Rectal smooth muscle tissue (tissue), 1 donor: ENCODE measurements around the gene PLEKHH3.
"Not testable (repeated sequence)": the region's sequence is repeated elsewhere in the genome, so short reads cannot be mapped to it uniquely, and the experiment has no call there.

Source experiments
- H3K27ac ChIP-seq: one replicate; pipeline ENCODE4 v1.7.0; 2013; ENCODE audit warnings: low read depth, low read length, inconsistent platforms
- H3K27me3 ChIP-seq: one replicate; pipeline ENCODE4 v1.7.0; 2013; ENCODE audit warnings: low read length; ENCODE audit not compliant: control insufficient read depth, insufficient read depth
- H3K36me3 ChIP-seq: one replicate; pipeline ENCODE4 v1.7.0; 2013; ENCODE audit warnings: low read length; ENCODE audit not compliant: control insufficient read depth, insufficient read depth
- H3K4me1 ChIP-seq: one replicate; pipeline ENCODE4 v1.7.0; 2013; ENCODE audit warnings: low read length; ENCODE audit not compliant: control insufficient read depth, insufficient read depth
- H3K4me3 ChIP-seq: one replicate; pipeline ENCODE4 v1.7.0; 2013; ENCODE audit warnings: low read length
- H3K9ac ChIP-seq: one replicate; pipeline ENCODE4 v1.7.0; 2013; ENCODE audit warnings: low read length

Gene PLEKHH3

DNA sequence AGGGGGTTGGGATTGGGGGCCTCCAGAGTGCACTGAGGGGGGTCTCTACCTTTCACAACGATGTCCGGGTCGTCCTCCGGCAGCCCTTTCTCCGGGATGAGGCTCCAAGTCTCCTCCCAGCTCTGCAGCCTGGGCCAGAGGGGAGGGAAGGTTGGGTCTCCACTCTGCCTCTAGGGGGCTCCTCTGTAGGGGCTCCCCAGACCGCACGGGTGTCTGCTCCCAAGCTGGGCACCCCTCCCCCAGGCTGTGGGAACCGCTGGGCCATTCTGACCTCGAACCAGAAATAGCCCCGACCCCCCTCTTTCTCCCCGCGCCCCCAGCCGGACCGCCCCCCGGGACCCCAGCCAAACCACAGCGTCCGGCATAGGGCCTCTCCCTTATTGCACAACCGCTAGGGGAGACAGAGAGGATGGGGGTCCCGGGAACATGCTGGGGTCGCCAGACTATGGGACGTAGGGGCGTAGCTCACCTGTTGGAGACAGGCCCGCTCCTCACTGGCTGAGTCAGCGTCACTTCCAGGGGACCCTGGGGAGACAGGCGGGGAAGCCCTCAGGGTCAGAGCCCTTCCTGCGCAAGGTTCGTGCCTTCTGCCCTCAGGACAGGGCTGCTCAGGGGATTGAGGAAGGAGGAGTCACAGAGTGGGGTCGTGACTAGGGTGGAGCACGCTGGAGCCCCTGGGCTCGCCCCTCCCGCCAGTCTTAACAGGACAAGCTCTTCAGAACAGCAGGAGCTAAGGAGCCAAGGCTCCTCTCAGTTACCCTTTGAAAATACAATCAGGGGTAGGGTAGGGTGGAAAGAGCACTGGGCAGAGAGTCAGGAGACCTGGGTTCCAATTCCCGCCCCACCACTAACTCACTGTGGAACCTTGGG, 2.7 kb downstream of the PLEKHH3 start:
- peaks cover 15% of the 10 kb centered on the region for H3K4me1 ChIP-seq
- H3K9ac ChIP-seq = no peak overlapping the region
- peaks cover 19% of the 10 kb centered on the region for H3K36me3 ChIP-seq
- H3K27ac ChIP-seq = peak overlapping the region; percentile 38
- H3K4me3 ChIP-seq = peak overlapping the region; percentile 50
- H3K27me3 ChIP-seq = no peaks in the 10 kb centered on the region

DNA sequence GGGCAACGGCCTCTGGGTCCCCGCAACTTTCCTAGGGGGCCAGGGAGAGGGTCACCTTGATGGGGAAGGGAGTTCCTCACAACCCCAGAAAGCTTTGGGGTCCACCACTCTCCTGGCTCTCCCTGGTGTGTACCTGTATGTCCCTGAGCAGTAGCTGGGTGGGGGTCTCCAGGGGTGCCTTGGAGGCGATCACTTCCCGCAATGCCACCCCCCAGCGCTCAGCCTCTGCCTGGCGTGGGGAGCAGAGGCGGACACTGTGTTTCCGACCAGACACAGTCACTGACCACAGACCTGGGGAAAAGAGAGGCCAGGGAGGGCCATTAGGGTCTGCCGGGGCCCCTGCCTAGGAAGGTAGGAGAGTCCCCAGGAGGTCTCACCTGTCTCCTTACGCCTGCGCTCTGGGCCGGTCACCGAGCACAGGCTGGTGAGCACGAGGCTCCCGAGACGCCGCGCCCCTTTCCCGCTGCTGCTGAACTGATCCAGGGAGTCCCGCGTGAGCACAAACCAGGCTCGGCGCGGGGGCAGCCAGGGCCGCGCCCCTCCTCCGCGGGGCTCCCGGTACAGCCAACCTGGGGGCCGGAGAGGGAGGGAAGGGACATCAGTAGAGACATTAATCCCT, 3.4 kb downstream of the PLEKHH3 start:
- H3K36me3 ChIP-seq = peaks cover 22% of the 10 kb centered on the region
- peak overlapping the region; percentile 33 for H3K4me3 ChIP-seq
- H3K4me1 ChIP-seq = peaks cover 12% of the 10 kb centered on the region
- H3K27me3 ChIP-seq = no peaks in the 10 kb centered on the region
- H3K27ac ChIP-seq = no peak overlapping the region
- H3K9ac ChIP-seq = no peak overlapping the region

DNA sequence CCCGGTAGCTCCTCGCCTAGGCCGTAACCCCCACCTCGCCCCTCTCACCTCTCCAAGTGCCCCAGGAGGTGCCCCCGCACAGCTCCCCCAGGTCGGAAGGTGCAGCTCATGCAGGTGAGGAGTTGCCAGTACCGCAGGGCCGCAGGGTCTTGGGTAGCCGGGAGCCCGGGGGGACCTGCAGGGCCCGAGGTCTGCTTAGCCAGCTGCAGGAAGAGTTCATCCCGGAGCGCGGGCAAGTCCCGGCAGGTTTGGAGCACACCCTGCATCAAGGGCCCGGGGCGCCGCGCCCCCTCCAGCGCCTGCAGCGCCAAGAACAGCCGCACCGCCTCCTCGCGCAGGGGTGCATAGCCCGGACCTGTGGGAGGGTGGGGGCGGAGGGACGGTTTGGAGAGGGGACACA, 4.8 kb downstream of the PLEKHH3 start:
- H3K36me3 ChIP-seq = peaks cover 22% of the 10 kb centered on the region
- no peak overlapping the region for H3K27ac ChIP-seq

DNA sequence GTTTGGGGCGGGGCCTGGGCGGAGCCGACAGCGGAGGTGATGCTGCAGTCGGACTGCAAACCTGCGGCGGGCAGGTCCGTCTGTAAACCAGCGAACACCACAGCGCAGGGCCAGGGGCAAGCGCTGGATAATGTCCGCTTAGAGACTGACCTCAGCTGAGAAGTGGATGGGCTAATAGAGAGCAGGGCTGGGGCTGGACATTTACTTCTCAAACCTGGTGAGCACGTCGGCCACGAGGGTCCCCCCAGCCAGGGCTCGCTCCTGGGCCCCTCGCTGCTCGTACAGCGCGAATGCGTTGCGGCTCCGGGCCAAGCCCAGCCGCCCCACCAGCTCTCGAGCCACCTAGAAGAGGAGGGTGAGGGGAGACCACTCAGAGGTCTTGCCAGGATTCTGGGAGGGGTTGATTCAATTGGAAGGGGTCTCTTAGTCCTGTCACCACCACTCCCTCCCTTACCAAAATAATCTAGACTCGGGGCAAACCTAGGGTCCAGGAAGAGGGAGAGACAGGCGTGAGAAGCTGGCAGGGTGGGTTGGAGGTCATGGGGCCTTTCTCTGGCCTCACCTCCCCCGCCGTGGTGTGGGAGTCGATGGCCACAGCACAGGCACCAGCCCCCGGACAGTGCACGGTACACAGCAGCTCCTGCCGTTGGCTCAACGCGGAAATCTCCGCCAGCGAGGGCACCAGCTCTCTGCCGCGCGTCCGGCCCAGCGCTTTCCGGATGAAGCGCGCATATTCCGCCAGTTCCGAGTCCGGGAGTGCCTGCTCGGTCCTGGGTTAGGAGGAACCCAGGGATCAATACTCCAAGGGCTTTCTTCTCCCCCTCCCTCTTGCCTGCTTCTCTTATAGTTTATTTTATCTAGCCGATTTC, 5.8 kb downstream of the PLEKHH3 start:
- no peaks in the 10 kb centered on the region for H3K27me3 ChIP-seq
- no peak overlapping the region for H3K9ac ChIP-seq
- no peak overlapping the region for H3K4me3 ChIP-seq
- H3K36me3 ChIP-seq = peaks cover 25% of the 10 kb centered on the region
- no peak overlapping the region for H3K27ac ChIP-seq
- peaks cover 20% of the 10 kb centered on the region for H3K4me1 ChIP-seq

More for the DNA sequence above, 4.8 kb downstream of the PLEKHH3 start:
- Histone ChIP-seq H3K27me3 (no peaks in the 10 kb centered on the region), H3K4me1 (peaks cover 20% of the 10 kb centered on the region), H3K9ac (no peak overlapping the region), H3K4me3 (no peak overlapping the region)

DNA sequence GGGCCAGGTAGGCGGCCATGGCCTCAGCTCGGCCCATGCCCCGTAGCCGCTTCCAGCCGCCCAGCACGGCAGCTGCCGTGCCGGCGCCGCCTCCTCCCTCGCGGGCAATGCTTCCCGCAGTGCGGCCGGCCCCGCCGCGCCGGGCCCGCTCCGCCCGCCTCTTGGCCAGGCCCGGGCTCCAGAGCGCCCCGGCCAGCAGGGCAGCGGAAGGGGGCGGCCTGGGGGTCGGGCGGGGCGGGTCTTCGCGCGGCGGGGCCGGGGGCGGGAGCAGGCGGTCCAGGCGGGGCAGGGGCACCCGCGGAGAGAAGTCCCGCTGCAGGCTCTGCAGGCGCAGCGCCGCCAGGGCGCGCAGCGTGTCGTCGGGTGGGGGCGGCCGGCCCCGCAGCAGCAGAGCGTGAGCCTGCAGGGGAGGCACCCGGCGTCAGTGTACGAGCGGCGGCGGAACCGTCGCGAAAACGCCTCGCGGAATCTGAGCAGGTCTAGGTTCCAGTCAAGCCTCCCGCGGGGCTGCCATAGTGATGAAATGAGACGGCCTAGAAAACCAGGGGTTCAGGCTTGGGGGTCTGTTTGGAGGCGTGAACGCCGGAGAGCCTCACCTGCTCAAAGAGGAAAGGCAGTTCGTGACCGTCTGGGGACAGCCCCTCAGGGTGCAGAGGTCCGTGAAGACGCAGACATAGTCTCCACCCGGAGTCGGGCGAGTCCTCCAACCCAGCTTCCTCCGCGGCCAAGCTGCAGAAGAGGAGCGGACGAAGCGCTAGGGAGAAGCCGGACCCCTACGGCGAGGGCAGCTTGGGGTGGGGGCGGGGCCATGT, 6.6 kb downstream of the PLEKHH3 start:
- no peak overlapping the region for H3K27ac ChIP-seq
- H3K27me3 ChIP-seq = no peaks in the 10 kb centered on the region
- H3K4me1 ChIP-seq = peaks cover 20% of the 10 kb centered on the region
- H3K36me3 ChIP-seq = peaks cover 29% of the 10 kb centered on the region
- H3K4me3 ChIP-seq = no peak overlapping the region
- no peak overlapping the region for H3K9ac ChIP-seq

DNA sequence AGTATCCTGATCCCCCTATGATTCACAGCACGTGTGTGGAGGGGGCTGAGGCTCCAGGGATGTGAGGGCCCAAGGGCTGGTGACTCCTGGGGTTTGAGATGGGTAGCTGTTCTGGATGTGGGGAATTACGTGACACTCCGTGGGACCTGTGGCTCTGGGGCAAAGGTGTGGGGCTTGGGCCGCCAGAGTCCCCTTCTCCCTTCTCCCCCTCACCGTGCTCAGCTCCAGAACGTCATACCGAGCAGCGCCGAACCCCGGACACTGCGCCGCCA, 7.2 kb downstream of the PLEKHH3 start:
- H3K4me1 ChIP-seq = peaks cover 18% of the 10 kb centered on the region
- H3K4me3 ChIP-seq = no peak overlapping the region
- no peaks in the 10 kb centered on the region for H3K27me3 ChIP-seq
- H3K9ac ChIP-seq = no peak overlapping the region
- peak overlapping the region; percentile 18 for H3K27ac ChIP-seq
- H3K36me3 ChIP-seq = peaks cover 29% of the 10 kb centered on the region

DNA sequence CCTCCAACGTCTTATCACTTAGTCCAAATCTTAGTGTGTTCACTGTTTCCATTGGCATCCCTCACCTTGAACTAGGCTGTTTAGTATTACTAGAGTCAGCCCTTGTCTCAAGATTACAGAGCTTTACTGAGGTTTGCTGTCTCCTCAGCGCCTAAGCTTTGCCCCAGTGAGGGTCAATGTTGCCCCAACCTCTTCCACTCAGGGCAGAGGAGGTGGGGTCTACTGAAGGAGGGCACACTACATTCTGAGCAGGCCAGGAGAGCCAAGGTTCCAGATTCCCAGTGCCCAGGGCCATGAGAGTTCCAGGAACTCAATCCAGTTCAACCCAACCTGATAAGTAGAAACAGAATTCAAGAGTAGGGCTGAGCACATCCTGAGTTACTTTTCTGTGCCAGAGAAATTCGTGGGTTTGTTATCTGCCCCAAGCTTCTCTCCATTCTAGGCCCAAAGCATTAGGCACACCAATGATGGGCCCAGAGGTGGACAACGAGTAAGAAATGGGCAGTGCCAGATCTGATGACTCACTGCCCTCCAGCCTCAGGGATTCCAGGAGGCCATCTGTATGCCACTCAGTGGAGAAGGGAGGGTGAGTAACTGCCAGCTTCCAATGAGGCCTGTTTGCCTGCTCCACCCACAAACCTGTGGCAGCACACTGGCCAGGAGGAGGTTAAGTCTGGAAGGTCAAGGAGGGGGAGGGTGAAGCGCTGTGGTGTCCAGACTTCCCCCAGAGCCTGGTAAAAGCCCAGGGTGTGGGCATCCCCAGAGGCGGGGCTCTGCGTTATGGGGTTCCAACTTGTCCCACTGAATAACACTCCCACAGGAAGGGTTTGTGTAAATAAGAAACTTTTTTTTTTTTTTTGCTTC, 9.5 kb downstream of the PLEKHH3 start:
- peaks cover 23% of the 10 kb centered on the region for H3K36me3 ChIP-seq
- no peak overlapping the region for H3K9ac ChIP-seq
- H3K27ac ChIP-seq = peak overlapping the region; percentile 77
- peaks cover 11% of the 10 kb centered on the region for H3K4me1 ChIP-seq
- H3K4me3 ChIP-seq = no peak overlapping the region
- H3K27me3 ChIP-seq = no peaks in the 10 kb centered on the region

DNA sequence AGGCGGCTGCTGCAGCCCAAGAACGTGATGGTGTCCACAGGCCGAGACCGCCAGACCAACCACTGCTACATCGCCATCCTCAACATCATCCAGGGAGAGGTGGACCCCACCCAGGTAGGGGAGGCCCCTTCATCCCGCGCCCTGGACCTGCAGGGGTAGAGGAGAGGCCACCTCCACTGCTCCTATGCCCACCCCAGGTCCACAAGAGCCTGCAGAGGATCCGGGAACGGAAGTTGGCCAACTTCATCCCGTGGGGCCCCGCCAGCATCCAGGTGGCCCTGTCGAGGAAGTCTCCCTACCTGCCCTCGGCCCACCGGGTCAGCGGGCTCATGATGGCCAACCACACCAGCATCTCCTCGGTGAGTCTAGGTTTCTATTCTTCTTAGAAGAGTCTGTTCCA, 10.7 kb downstream of the PLEKHH3 start:
- not testable (repeated sequence) for H3K27me3 ChIP-seq, H3K4me3 ChIP-seq, H3K27ac ChIP-seq, H3K9ac ChIP-seq
- Histone ChIP-seq H3K4me1 (peaks cover 11% of the 10 kb centered on the region), H3K36me3 (peaks cover 18% of the 10 kb centered on the region)

DNA sequence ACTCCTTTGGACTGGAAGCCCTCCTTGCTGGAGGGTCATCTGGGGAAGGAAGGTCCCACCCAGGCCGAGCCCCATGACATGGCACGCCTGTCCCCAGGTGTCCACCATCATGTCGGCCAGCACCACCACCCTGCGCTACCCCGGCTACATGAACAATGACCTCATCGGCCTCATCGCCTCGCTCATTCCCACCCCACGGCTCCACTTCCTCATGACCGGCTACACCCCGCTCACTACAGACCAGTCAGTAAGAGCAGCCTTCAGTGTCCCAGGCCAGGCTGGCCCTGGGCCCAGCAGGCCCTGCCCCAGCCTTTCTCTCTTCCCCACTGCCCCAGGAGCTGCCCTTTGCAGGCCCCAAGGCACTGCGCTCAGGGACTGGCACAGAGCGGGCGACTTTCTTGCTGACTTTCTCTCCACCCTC, 11.2 kb downstream of the PLEKHH3 start:
- Histone ChIP-seq H3K36me3 (peaks cover 12% of the 10 kb centered on the region), H3K4me1 (peaks cover 11% of the 10 kb centered on the region), H3K27ac (no peak overlapping the region)

DNA sequence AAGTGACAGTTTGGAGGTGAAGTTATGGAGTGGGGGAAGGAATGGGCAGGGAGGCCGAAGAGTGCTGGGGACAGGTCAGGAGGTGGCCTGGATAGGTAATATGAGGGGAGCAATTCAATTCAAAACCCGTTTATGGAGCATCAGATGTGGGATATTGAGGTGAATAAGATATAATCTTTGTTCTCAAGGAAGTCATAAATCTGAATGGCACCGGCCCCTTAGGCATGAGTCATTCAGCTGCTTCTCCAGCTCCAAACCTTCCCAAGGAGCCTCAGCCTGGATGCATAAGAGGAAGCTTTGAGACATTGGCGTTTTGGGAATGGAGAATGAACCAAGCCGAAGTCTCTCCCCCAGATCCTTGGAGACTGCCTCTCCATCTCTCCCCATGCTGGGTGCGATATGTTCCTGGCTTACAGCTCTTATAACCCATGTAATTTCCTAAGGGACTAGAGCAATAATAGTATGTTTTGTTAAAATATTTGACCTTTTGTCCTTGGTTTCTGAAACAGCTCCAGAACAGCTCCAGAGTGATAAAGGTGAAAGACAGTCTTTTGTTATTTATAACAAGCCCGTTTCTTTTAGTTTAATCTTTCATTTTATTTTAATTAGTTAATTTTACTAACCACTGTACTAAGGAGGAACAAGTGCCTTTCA, 16.0 kb downstream of the PLEKHH3 start:
- Histone ChIP-seq H3K27me3 (no peaks in the 10 kb centered on the region), H3K4me1 (peaks cover 5% of the 10 kb centered on the region), H3K9ac (no peak overlapping the region), H3K27ac (no peak overlapping the region), H3K4me3 (no peak overlapping the region), H3K36me3 (peaks cover 4% of the 10 kb centered on the region)

More for the DNA sequence above, 11.2 kb downstream of the PLEKHH3 start:
- no peaks in the 10 kb centered on the region for H3K27me3 ChIP-seq
- no peak overlapping the region for H3K9ac ChIP-seq
- H3K4me3 ChIP-seq = no peak overlapping the region

DNA sequence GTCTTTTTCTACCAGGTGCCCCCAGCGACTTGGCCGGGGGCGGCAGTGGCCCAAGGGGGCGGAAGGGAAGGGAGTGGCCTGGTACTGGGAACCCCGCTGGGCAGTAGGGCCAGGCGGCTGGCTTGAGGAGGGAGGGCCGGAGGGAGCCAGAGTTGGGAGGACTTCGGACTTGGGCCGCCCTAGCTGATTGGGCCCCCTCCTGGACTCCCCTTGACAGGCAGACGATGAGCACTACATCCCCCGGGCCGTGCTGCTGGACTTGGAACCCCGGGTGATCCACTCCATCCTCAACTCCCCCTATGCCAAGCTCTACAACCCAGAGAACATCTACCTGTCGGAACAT, 16.9 kb downstream of the PLEKHH3 start:
- H3K9ac ChIP-seq, H3K27ac ChIP-seq, H3K27me3 ChIP-seq, H3K36me3 ChIP-seq, H3K4me1 ChIP-seq: not testable (repeated sequence)
- peak overlapping the region; percentile 63 for H3K4me3 ChIP-seq
